NB4 (cell line): ENCODE measurements around the gene RBMS1.

Experiments
- CTCF ChIP-seq: IDR thresholded peaks from one replicate; pipeline ENCODE4 v1.5.1; 2012; ENCODE audit warnings: low read depth, low read length
- MAX ChIP-seq: IDR thresholded peaks from 2 replicates; pipeline ENCODE4 v1.6.1; 2011; ENCODE audit warnings: low read depth, low read length
- POLR2A ChIP-seq: IDR thresholded peaks from 2 replicates; pipeline ENCODE4 v1.6.1; 2011; ENCODE audit warnings: mild to moderate bottlenecking; ENCODE audit not compliant: insufficient read length; ENCODE audit errors: extremely low read depth

GRCh38 chr2:160246356-160246755 lies 247.3 kb downstream of the RBMS1 start:
- TF ChIP-seq CTCF (no peak), MAX (no peak), POLR2A (no peak)
